Activated T-helper 1 cell treated with anti-CD3 and anti-CD28 coated beads, Interleukin-12 subunit alpha, Interleukin-12 subunit beta, Interleukin-2, Interleukin-4 antibody, amounts not matched to agents 30 ng/mL and 10 ng/mL and 1 ng/mL, durations not matched to agents 14 hours and 24 hours and 36 hours (primary cell): ENCODE measurements around the gene CARD14. TPM values are rescaled to one million over a fixed set of nuclear protein-coding genes. Genes with fewer than 3 reads are reported as not detected.
"Not testable (repeated sequence)": the region's sequence is repeated elsewhere in the genome, so short reads cannot be mapped to it uniquely, and the experiment has no call there.

Source experiments
- DNase-seq: peaks from one replicate; pipeline ENCODE4 v3.0.0; 2021; ENCODE audit warnings: low spot score
- H3K27ac Mint-ChIP-seq: one replicate; pipeline ENCODE4 v1.8.0; 2021; ENCODE audit warnings: mild to moderate bottlenecking, mixed read lengths
- H3K27me3 Mint-ChIP-seq: one replicate; pipeline ENCODE4 v1.8.0; 2022; ENCODE audit warnings: mild to moderate bottlenecking, moderate library complexity, mixed read lengths; ENCODE audit not compliant: insufficient read depth
- H3K36me3 Mint-ChIP-seq: one replicate; pipeline ENCODE4 v1.8.0; 2021; ENCODE audit warnings: low read depth, mixed read lengths
- H3K4me1 Mint-ChIP-seq: one replicate; pipeline ENCODE4 v1.8.0; 2021; ENCODE audit warnings: low read depth, mixed read lengths
- H3K4me3 Mint-ChIP-seq: one replicate; pipeline ENCODE4 v1.8.0; 2021; ENCODE audit warnings: mild to moderate bottlenecking, moderate library complexity, mixed read lengths
- H3K9me3 Mint-ChIP-seq: one replicate; pipeline ENCODE4 v1.8.0; 2021; ENCODE audit warnings: mixed read lengths
- intact Hi-C: fragments of 100-400 bp; cut with micrococcal nuclease; formaldehyde crosslinking; loops from one replicate; pipeline ENCODE4 v1.15.1; 2024
- total RNA-seq: library from RNA; stranded (reverse); gene quantifications from 2 replicates; pipeline ENCODE4 v1.2.3, GENCODE V29; 2022

Gene CARD14
- total RNA-seq, 1 donor from 2014 or later: not detected

GRCh38 chr17:80138856-80139426, 30.9 kb upstream of the CARD14 start:
- Mint-ChIP-seq H3K27me3 (no peaks in the 10 kb centered on the region), H3K4me3 (no peak overlapping the region), H3K9me3 (no peaks in the 10 kb centered on the region), H3K36me3 (peaks cover 66% of the 10 kb centered on the region), H3K4me1 (peaks cover 9% of the 10 kb centered on the region), H3K27ac (no peak overlapping the region)
- DNase-seq: no peak
- intact Hi-C loops: no loop called here

GRCh38 chr17:80141463-80142165, 28.2 kb upstream of the CARD14 start:
- no peaks in the 10 kb centered on the region for H3K9me3 Mint-ChIP-seq
- no peaks in the 10 kb centered on the region for H3K27me3 Mint-ChIP-seq
- H3K4me3 Mint-ChIP-seq: no peak overlapping the region
- H3K4me1 Mint-ChIP-seq: peaks cover 33% of the 10 kb centered on the region
- intact Hi-C loops: loop anchor here (10.0 kb wide), 1 partner anchor 367 kb away; the partner anchor contains the start of gene CBX2
- DNase-seq: no peak
- H3K27ac Mint-ChIP-seq: no peak overlapping the region
- H3K36me3 Mint-ChIP-seq: peaks cover 57% of the 10 kb centered on the region

- intact Hi-C loops: loop anchor here (10.0 kb wide), 1 partner anchor 368 kb away; the partner anchor contains the start of gene CBX2
- H3K36me3 Mint-ChIP-seq: peaks cover 46% of the 10 kb centered on the region
Observed at GRCh38 chr17:80142929-80143328, 26.9 kb upstream of the CARD14 start.

GRCh38 chr17:80145076-80146075, 24.5 kb upstream of the CARD14 start:
- Mint-ChIP-seq H3K4me3 (peak overlapping the region; percentile 88), H3K27me3 (no peaks in the 10 kb centered on the region), H3K27ac (peak overlapping the region; percentile 89), H3K9me3 (no peaks in the 10 kb centered on the region), H3K36me3 (peaks cover 29% of the 10 kb centered on the region), H3K4me1 (peaks cover 40% of the 10 kb centered on the region)
- intact Hi-C loops: loop anchor here (5.0 to 10.0 kb wide), 2 partner anchors 148 to 371 kb away; partner anchors contain the start of gene CBX2
- DNase-seq: no peak

More at GRCh38 chr17:80142929-80143328, 26.9 kb upstream of the CARD14 start:
- Mint-ChIP-seq H3K27ac (no peak overlapping the region), H3K9me3 (no peaks in the 10 kb centered on the region), H3K27me3 (no peaks in the 10 kb centered on the region), H3K4me3 (no peak overlapping the region), H3K4me1 (peaks cover 36% of the 10 kb centered on the region)
- DNase-seq: no peak

- peaks cover 40% of the 10 kb centered on the region for H3K4me1 Mint-ChIP-seq
- peaks cover under 1% of the 10 kb centered on the region for H3K9me3 Mint-ChIP-seq
- peak overlapping the region; percentile 88 for H3K4me3 Mint-ChIP-seq
- H3K27ac Mint-ChIP-seq: peak overlapping the region; percentile 89
- DNase-seq: peak; percentile 4
- intact Hi-C loops: loop anchor here (1.0 to 10.0 kb wide), 7 partner anchors 45 to 372 kb away; partner anchors contain the start of genes CBX2, CCDC40, ENDOV and GAA
- peaks cover 24% of the 10 kb centered on the region for H3K36me3 Mint-ChIP-seq
- H3K27me3 Mint-ChIP-seq: no peaks in the 10 kb centered on the region
Observed at GRCh38 chr17:80146121-80147034, 23.5 kb upstream of the CARD14 start.

GRCh38 chr17:80147035-80147822, 22.6 kb upstream of the CARD14 start, which contains the start of gene EIF4A3:
TSS of gene EIF4A3 (minus strand) at chr17:80147128. CDS start at chr17:80146961, 167 bp downstream.
- peaks cover 8% of the 10 kb centered on the region for H3K9me3 Mint-ChIP-seq
- peak within 1 kb of the TSS; percentile 88 for H3K4me3 Mint-ChIP-seq
- H3K4me1 Mint-ChIP-seq: peaks cover 39% of the 10 kb centered on the region
- intact Hi-C loops: loop anchor here (1.0 to 10.0 kb wide), 7 partner anchors 46 to 372 kb away; partner anchors contain the start of genes CBX2, CCDC40, ENDOV and GAA
- peak within 1 kb of the TSS; percentile 92 for H3K27ac Mint-ChIP-seq
- H3K36me3 Mint-ChIP-seq: peaks cover 21% of the 10 kb centered on the region
- no peaks in the 10 kb centered on the region for H3K27me3 Mint-ChIP-seq
- DNase-seq: peak; percentile 97

GRCh38 chr17:80151333-80151732, 18.5 kb upstream of the CARD14 start:
- no peak overlapping the region for H3K27ac Mint-ChIP-seq
- H3K36me3 Mint-ChIP-seq: no peaks in the 10 kb centered on the region
- intact Hi-C loops: no loop called here

GRCh38 chr17:80152081-80152702, 17.6 kb upstream of the CARD14 start:
- Mint-ChIP-seq H3K9me3 (peaks cover 29% of the 10 kb centered on the region), H3K36me3 (no peaks in the 10 kb centered on the region), H3K4me1 (peaks cover 16% of the 10 kb centered on the region), H3K27me3 (peaks cover 2% of the 10 kb centered on the region), H3K4me3 (no peak overlapping the region), H3K27ac (no peak overlapping the region)
- intact Hi-C loops: no loop called here
- no peak for DNase-seq

More at GRCh38 chr17:80151333-80151732, 18.5 kb upstream of the CARD14 start:
- no peak for DNase-seq
- no peak overlapping the region for H3K4me3 Mint-ChIP-seq
- peaks cover 17% of the 10 kb centered on the region for H3K4me1 Mint-ChIP-seq
- peaks cover 25% of the 10 kb centered on the region for H3K9me3 Mint-ChIP-seq
- no peaks in the 10 kb centered on the region for H3K27me3 Mint-ChIP-seq

- Mint-ChIP-seq H3K4me3 (no peak overlapping the region), H3K27me3 (peaks cover 5% of the 10 kb centered on the region), H3K27ac (no peak overlapping the region), H3K36me3 (no peaks in the 10 kb centered on the region), H3K9me3 (peaks cover 29% of the 10 kb centered on the region), H3K4me1 (peaks cover 13% of the 10 kb centered on the region)
- no peak for DNase-seq
- intact Hi-C loops: no loop called here
Observed at GRCh38 chr17:80153004-80153403, 16.8 kb upstream of the CARD14 start.

GRCh38 chr17:80154166-80154565, 15.7 kb upstream of the CARD14 start:
- intact Hi-C loops: no loop called here
- peaks cover 29% of the 10 kb centered on the region for H3K9me3 Mint-ChIP-seq
- H3K27me3 Mint-ChIP-seq: peaks cover 6% of the 10 kb centered on the region
- H3K4me1 Mint-ChIP-seq: peaks cover 10% of the 10 kb centered on the region
- H3K27ac Mint-ChIP-seq: no peak overlapping the region
- no peaks in the 10 kb centered on the region for H3K36me3 Mint-ChIP-seq
- no peak for DNase-seq
- no peak overlapping the region for H3K4me3 Mint-ChIP-seq

GRCh38 chr17:80155600-80155999, 14.2 kb upstream of the CARD14 start:
- H3K27me3 Mint-ChIP-seq: peaks cover 17% of the 10 kb centered on the region
- H3K4me3 Mint-ChIP-seq, DNase-seq, H3K4me1 Mint-ChIP-seq, H3K27ac Mint-ChIP-seq, intact Hi-C loops, H3K36me3 Mint-ChIP-seq: not testable (repeated sequence)
- peaks cover 29% of the 10 kb centered on the region for H3K9me3 Mint-ChIP-seq
